H1 (cell line): ENCODE results near the gene R3HDML. TPM values are rescaled to one million over a fixed set of nuclear protein-coding genes. Genes with fewer than 3 reads are reported as not detected.

Source experiments
- CTCF ChIA-PET: fragments of 300-600 bp; sonication (Branson Sonifier 250); formaldehyde crosslinking; loops from one replicate; lab custom pipeline; 2021; ENCODE audit not compliant: partially characterized antibody; lab: Charles Lee
- POLR2A ChIA-PET: fragments of 300-600 bp; sonication (Branson Sonifier 250); formaldehyde crosslinking; loops from one replicate; lab custom pipeline; 2021; ENCODE audit warnings: inconsistent platforms; ENCODE audit not compliant: partially characterized antibody; lab: Charles Lee
- DNase-seq, 2 experiments: peaks; one replicate each; pipeline versions ENCODE4 v3.0.0 to v3.0.0-alpha.2; 2010 to 2022; ENCODE audit warnings: low spot score in 2 of 2, low read depth in 1 of 2, mixed read lengths in 1 of 2
- FAIRE-seq: peaks from 2 replicates; lab custom pipeline; 2011; peaks lifted over from hg19 to GRCh38; lab: Jason Lieb, UNC
- H2AFZ ChIP-seq: 2 replicates; pipeline ENCODE4 v1.8.1; 2012; ENCODE audit warnings: low read length, inconsistent platforms
- H2AK5ac ChIP-seq: 2 replicates; pipeline ENCODE4 v1.6.1; 2013; ENCODE audit warnings: low read depth, low read length
- H2BK120ac ChIP-seq: replicated peaks from 2 replicates; pipeline ENCODE3; 2013; ENCODE audit warnings: low read depth, low read length, inconsistent platforms
- H2BK12ac ChIP-seq: 2 replicates; pipeline ENCODE4 v1.6.1; 2013; ENCODE audit warnings: low read depth, low read length
- H2BK15ac ChIP-seq: 2 replicates; pipeline ENCODE4 v1.6.1; 2013; ENCODE audit warnings: low read length
- H2BK20ac ChIP-seq: 2 replicates; pipeline ENCODE4 v1.6.1; 2013; ENCODE audit warnings: low read length
- H2BK5ac ChIP-seq: 2 replicates; pipeline ENCODE4 v1.6.1; 2013; ENCODE audit warnings: low read depth, low read length
- H3K14ac ChIP-seq: 2 replicates; pipeline ENCODE4 v1.6.1; 2013; ENCODE audit warnings: inconsistent platforms; ENCODE audit not compliant: insufficient read length
- H3K18ac ChIP-seq: 2 replicates; pipeline ENCODE4 v1.6.1; 2013; ENCODE audit warnings: low read length; ENCODE audit errors: extremely low read depth
- H3K23ac ChIP-seq: 2 replicates; pipeline ENCODE4 v1.6.1; 2013; ENCODE audit warnings: inconsistent platforms; ENCODE audit not compliant: insufficient read length
- H3K23me2 ChIP-seq: 2 replicates; pipeline ENCODE4 v1.6.1; 2013; ENCODE audit warnings: low read depth, low read length
- H3K27ac ChIP-seq: 2 replicates; pipeline ENCODE4 v1.6.1; 2011; ENCODE audit warnings: low read depth, low read length, inconsistent platforms
- H3K27me3 ChIP-seq, 4 experiments: replicated peaks in 1 of 4; 1 replicate in 1 of 4; 2 replicates in 3 of 4; pipeline versions ENCODE4 v1.6.1 to v1.8.1; 2011 to 2013; ENCODE audit warnings: low read length in 3 of 4, mild to moderate bottlenecking in 3 of 4, inconsistent platforms in 2 of 4, mixed read lengths in 2 of 4, moderate library complexity in 1 of 4; ENCODE audit not compliant: control insufficient read depth in 3 of 4, insufficient read depth in 3 of 4; ENCODE audit errors: extremely low read depth in 1 of 4
- H3K36me3 ChIP-seq, 4 experiments: 2 replicates each; pipeline versions ENCODE4 v1.6.1 to v1.8.1; 2011 to 2013; ENCODE audit warnings: mild to moderate bottlenecking in 4 of 4, low read length in 3 of 4, moderate library complexity in 2 of 4, control low read depth in 1 of 4, inconsistent platforms in 1 of 4; ENCODE audit not compliant: insufficient read depth in 4 of 4, control insufficient read depth in 2 of 4
- H3K4ac ChIP-seq: replicated peaks from 2 replicates; pipeline ENCODE3; 2013; ENCODE audit warnings: low read length, low read depth, mixed read lengths, inconsistent platforms; ENCODE audit not compliant: insufficient read length
- H3K4me1 ChIP-seq, 4 experiments: replicated peaks in 1 of 4; 1 replicate in 1 of 4; 2 replicates in 3 of 4; pipeline versions ENCODE4 v1.6.1 to v1.8.1; 2011 to 2013; ENCODE audit warnings: low read length in 3 of 4, inconsistent platforms in 2 of 4, mixed read lengths in 1 of 4; ENCODE audit not compliant: insufficient read depth in 4 of 4, control insufficient read depth in 3 of 4
- H3K4me2 ChIP-seq, 2 experiments: 2 replicates each; pipeline versions ENCODE4 v1.6.1 to v1.8.1; 2011 to 2013; ENCODE audit warnings: low read depth in 2 of 2, low read length in 2 of 2, control low read depth in 1 of 2, inconsistent platforms in 1 of 2, mild to moderate bottlenecking in 1 of 2; ENCODE audit not compliant: insufficient read depth in 1 of 2
- H3K4me3 ChIP-seq, 4 experiments: fragments of 200-600, 300-600 bp in 1 of 4; sonication (generic), shearing (Covaris generic), sonication (Bioruptor Twin) in 1 of 4; 2 replicates each; pipeline versions ENCODE4 v1.5.1 to v1.8.1; 2011 to 2016; ENCODE audit warnings: low read length in 4 of 4, low read depth in 3 of 4, control low read depth in 2 of 4, inconsistent platforms in 2 of 4, mild to moderate bottlenecking in 2 of 4, mixed read lengths in 1 of 4, moderate library complexity in 1 of 4; ENCODE audit not compliant: insufficient read depth in 2 of 4; ENCODE audit errors: extremely low read depth in 1 of 4
- H3K56ac ChIP-seq: replicated peaks from 2 replicates; pipeline ENCODE3; 2013; ENCODE audit warnings: low read depth, mild to moderate bottlenecking, mixed read lengths, low read length, inconsistent platforms; ENCODE audit not compliant: insufficient read length
- H3K79me1 ChIP-seq: 2 replicates; pipeline ENCODE4 v1.6.1; 2013; ENCODE audit warnings: low read depth, low read length, control low read depth
- H3K79me2 ChIP-seq, 2 experiments: 2 replicates each; pipeline versions ENCODE4 v1.6.1 to v1.8.1; 2012 to 2013; ENCODE audit warnings: low read length in 2 of 2, mild to moderate bottlenecking in 2 of 2, inconsistent platforms in 1 of 2; ENCODE audit not compliant: insufficient read depth in 2 of 2, control insufficient read depth in 1 of 2
- H3K9ac ChIP-seq, 4 experiments: replicated peaks in 1 of 4; 1 replicate in 1 of 4; 2 replicates in 3 of 4; pipeline versions ENCODE4 v1.6.1 to v1.8.1; 2011 to 2013; ENCODE audit warnings: low read depth in 3 of 4, low read length in 3 of 4, control low read depth in 2 of 4, mild to moderate bottlenecking in 2 of 4, moderate library complexity in 2 of 4, inconsistent platforms in 1 of 4; ENCODE audit errors: extremely low read depth in 1 of 4
- H3K9me3 ChIP-seq, 2 experiments: 2 replicates each; pipeline versions ENCODE4 v1.6.1 to v1.8.1; 2012 to 2013; ENCODE audit warnings: mild to moderate bottlenecking in 2 of 2, moderate library complexity in 2 of 2, control low read depth in 1 of 2, inconsistent platforms in 1 of 2, low read depth in 1 of 2, low read length in 1 of 2, mixed read lengths in 1 of 2; ENCODE audit not compliant: insufficient read depth in 2 of 2
- H4K20me1 ChIP-seq, 2 experiments: replicated peaks in 1 of 2; 2 replicates each; pipeline versions ENCODE3 to v1.8.1; 2011 to 2013; ENCODE audit warnings: inconsistent platforms in 2 of 2, low read length in 2 of 2, mild to moderate bottlenecking in 1 of 2; ENCODE audit not compliant: insufficient read depth in 2 of 2, control insufficient read depth in 1 of 2
- H4K5ac ChIP-seq: 2 replicates; pipeline ENCODE4 v1.6.1; 2013; ENCODE audit warnings: low read length, low read depth, mixed read lengths, inconsistent platforms; ENCODE audit not compliant: insufficient read length
- H4K8ac ChIP-seq: 2 replicates; pipeline ENCODE4 v1.8.0; 2013; ENCODE audit warnings: mild to moderate bottlenecking, moderate library complexity, low read length, inconsistent platforms; ENCODE audit not compliant: insufficient read depth; ENCODE audit errors: extremely low read depth
- H4K91ac ChIP-seq: replicated peaks from 2 replicates; pipeline ENCODE3; 2013; ENCODE audit warnings: low read length, mixed read lengths, inconsistent platforms; ENCODE audit not compliant: insufficient read length
- CHD1 ChIP-seq: IDR thresholded peaks from 2 replicates; pipeline ENCODE4 v1.6.1; 2012; ENCODE audit warnings: low read depth, low read length, improper control_type of control experiment
- SAP30 ChIP-seq: fragments of 300-600 bp; sonication (generic); IDR thresholded peaks from 2 replicates; pipeline ENCODE4 v1.7.1; 2012; ENCODE audit warnings: low read length, moderate library complexity, mild to moderate bottlenecking, inconsistent platforms; ENCODE audit not compliant: insufficient read depth, insufficient replicate concordance
- whole genome bisulfite sequencing, 2 experiments: shearing (Covaris generic) in 1 of 2; methylation state at CpG; one replicate each; pipeline versions ENCODE4 v1.1.6 to v1.1.7; 2013 to 2015; ENCODE audit warnings: low lambda C conversion rate in 2 of 2, mixed read lengths in 2 of 2, inconsistent platforms in 1 of 2, low coverage in 1 of 2, missing lambda C conversion rate in 1 of 2; ENCODE audit not compliant: insufficient replicate concordance in 2 of 2, insufficient coverage in 1 of 2, insufficient read length in 1 of 2; ENCODE audit errors: extremely low coverage in 1 of 2, missing lambda C conversion rate in 1 of 2; 5-methylcytosine and 5-hydroxymethylcytosine counted together
- polyA plus RNA-seq, 7 experiments: library from polyadenylated mRNA; depleted of rRNA in 3 of 7; stranded (reverse) in 5 of 7; unstranded in 2 of 7; fragments of >200 nt in 5 of 7; fragments of 200-250 nt in 2 of 7; gene quantifications; 1 replicate in 5 of 7; 2 replicates in 1 of 7; 4 replicates in 1 of 7; pipeline versions ENCODE4 v1.2.1 to v1.2.3, GENCODE V29; 2011 to 2013; ENCODE audit warnings: missing spikeins in 2 of 7, mixed read lengths in 2 of 7
- total RNA-seq: library from RNA; stranded (reverse); fragmentation: NEBNext Ultra II Directional; extraction: Animal tissue kit (Norgen Biotek cat#: 25700); gene quantifications from 2 replicates; pipeline ENCODE4 v1.2.1, GENCODE V29; 2021

Gene R3HDML
- total and polyA plus RNA-seq, 2 of the 8 experiments (the other 6 are each of a cell fraction or from before 2014, with no cell fraction given) = not detected

- Histone ChIP-seq H2BK120ac (no peak overlapping the region), H4K20me1 (no peaks in the 10 kb centered on the region), H3K79me1 (no peaks in the 10 kb centered on the region; the same call in 1 of the 2 replicates), H4K91ac (no peak overlapping the region), H3K56ac (no peak overlapping the region), H2AFZ (no peak overlapping the region), H2AK5ac (no peak overlapping the region), H3K9ac (no peak overlapping the region), H3K4me1 (peaks cover 0 to 5% (median 2%) of the 10 kb centered on the region in 4 experiments; a peak in 2 of 7 replicates), H3K79me2 (no peaks in the 10 kb centered on the region), H3K4me3 (no peak overlapping the region), H3K4ac (no peak overlapping the region), H2BK15ac (no peak overlapping the region), H2BK12ac (no peak overlapping the region), H3K27me3 (peaks cover 0 to 15% (median 7%) of the 10 kb centered on the region in 4 experiments; a peak in 4 of 7 replicates), H4K5ac (no peak overlapping the region), H3K27ac (no peak overlapping the region), H2BK5ac (no peak overlapping the region), H3K23ac (no peak overlapping the region), H3K9me3 (no peaks in the 10 kb centered on the region), H3K4me2 (no peak overlapping the region), H3K14ac (no peak overlapping the region), H4K8ac (no peak overlapping the region), H3K18ac (no peak overlapping the region), H2BK20ac (no peak overlapping the region), H3K23me2 (peaks cover 5% of the 10 kb centered on the region), H3K36me3 (no peaks in the 10 kb centered on the region)
- DNase-seq (no peak), FAIRE-seq (no peak)
- TF ChIP-seq SAP30 = no peak
- no peak for TF ChIP-seq CHD1
- POLR2A ChIA-PET = no interaction called here
- CTCF ChIA-PET = interaction anchor here (0.5 to 1.1 kb wide), 2 partner anchors 28 to 58 kb away, joined by 4 read pairs; no protein-coding TSS in a partner anchor
- 79% methylated on average over 9 of the region's 9 CpGs; no CpG with 5 or more reads in 1 of the 2 experiments for WGBS, 2 experiments
These were observed 29.9 kb upstream of the R3HDML start for GRCh38 chr20:44306927-44307326.
